ENCODE results near the gene GPC5.

DNA sequence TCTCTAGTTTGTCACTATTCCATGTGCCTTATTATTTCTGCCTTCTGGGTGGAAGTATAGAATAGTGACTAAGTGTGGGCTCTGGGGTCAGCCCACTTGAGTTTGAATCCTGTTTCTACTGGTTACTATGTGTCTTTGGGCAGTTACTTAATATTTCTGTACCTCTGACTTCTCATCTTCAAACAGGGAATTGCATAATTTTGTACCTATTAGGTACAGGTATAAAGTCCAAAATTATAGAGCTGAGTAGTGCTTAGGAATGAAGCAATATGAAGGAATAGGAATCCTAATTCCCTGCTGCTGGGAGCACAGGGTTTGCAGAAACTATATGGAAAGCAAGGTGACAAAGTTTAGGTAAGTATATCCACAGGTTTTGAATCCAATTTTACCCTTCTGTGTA, 564.5 kb downstream of the GPC5 start:
- TF ChIP-seq ZBTB21 (tag by site-specific recombination; IDR thresholded peaks at IDR 0.05) (no peak), ZNF138 (tag by site-specific recombination; IDR thresholded peaks at IDR 0.05; ENCODE audit: borderline replicate concordance) (no peak), SP2 (tag by site-specific recombination; IDR thresholded peaks at IDR 0.05) (no peak), ZNF792 (tag by site-specific recombination; IDR thresholded peaks at IDR 0.05) (no peak), ZNF18 (tag by site-specific recombination; IDR thresholded peaks at IDR 0.05) (no peak), WT1 (tag by site-specific recombination; IDR thresholded peaks at IDR 0.05) (no peak), ZBTB26 (tag by site-specific recombination; optimal IDR thresholded peaks at IDR 0.05) (no peak), CTCF (tag by site-specific recombination; IDR thresholded peaks at IDR 0.05) (no peak), ZBTB10 (tag by site-specific recombination; IDR thresholded peaks at IDR 0.05) (no peak)
- TF ChIP-seq, protein P1, sequence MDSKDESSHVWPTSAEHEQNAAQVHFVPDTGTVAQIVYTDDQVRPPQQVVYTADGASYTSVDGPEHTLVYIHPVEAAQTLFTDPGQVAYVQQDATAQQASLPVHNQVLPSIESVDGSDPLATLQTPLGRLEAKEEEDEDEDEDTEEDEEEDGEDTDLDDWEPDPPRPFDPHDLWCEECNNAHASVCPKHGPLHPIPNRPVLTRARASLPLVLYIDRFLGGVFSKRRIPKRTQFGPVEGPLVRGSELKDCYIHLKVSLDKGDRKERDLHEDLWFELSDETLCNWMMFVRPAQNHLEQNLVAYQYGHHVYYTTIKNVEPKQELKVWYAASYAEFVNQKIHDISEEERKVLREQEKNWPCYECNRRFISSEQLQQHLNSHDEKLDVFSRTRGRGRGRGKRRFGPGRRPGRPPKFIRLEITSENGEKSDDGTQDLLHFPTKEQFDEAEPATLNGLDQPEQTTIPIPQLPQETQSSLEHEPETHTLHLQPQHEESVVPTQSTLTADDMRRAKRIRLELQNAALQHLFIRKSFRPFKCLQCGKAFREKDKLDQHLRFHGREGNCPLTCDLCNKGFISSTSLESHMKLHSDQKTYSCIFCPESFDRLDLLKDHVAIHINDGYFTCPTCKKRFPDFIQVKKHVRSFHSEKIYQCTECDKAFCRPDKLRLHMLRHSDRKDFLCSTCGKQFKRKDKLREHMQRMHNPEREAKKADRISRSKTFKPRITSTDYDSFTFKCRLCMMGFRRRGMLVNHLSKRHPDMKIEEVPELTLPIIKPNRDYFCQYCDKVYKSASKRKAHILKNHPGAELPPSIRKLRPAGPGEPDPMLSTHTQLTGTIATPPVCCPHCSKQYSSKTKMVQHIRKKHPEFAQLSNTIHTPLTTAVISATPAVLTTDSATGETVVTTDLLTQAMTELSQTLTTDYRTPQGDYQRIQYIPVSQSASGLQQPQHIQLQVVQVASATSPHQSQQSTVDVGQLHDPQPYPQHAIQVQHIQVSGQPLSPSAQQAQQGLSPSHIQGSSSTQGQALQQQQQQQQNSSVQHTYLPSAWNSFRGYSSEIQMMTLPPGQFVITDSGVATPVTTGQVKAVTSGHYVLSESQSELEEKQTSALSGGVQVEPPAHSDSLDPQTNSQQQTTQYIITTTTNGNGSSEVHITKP (tag by site-specific recombination; IDR thresholded peaks at IDR 0.05), result no peak
- TF ChIP-seq, protein P2, sequence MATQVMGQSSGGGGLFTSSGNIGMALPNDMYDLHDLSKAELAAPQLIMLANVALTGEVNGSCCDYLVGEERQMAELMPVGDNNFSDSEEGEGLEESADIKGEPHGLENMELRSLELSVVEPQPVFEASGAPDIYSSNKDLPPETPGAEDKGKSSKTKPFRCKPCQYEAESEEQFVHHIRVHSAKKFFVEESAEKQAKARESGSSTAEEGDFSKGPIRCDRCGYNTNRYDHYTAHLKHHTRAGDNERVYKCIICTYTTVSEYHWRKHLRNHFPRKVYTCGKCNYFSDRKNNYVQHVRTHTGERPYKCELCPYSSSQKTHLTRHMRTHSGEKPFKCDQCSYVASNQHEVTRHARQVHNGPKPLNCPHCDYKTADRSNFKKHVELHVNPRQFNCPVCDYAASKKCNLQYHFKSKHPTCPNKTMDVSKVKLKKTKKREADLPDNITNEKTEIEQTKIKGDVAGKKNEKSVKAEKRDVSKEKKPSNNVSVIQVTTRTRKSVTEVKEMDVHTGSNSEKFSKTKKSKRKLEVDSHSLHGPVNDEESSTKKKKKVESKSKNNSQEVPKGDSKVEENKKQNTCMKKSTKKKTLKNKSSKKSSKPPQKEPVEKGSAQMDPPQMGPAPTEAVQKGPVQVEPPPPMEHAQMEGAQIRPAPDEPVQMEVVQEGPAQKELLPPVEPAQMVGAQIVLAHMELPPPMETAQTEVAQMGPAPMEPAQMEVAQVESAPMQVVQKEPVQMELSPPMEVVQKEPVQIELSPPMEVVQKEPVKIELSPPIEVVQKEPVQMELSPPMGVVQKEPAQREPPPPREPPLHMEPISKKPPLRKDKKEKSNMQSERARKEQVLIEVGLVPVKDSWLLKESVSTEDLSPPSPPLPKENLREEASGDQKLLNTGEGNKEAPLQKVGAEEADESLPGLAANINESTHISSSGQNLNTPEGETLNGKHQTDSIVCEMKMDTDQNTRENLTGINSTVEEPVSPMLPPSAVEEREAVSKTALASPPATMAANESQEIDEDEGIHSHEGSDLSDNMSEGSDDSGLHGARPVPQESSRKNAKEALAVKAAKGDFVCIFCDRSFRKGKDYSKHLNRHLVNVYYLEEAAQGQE (tag by site-specific recombination; IDR thresholded peaks at IDR 0.05), result no peak
- TF ChIP-seq, protein P3, sequence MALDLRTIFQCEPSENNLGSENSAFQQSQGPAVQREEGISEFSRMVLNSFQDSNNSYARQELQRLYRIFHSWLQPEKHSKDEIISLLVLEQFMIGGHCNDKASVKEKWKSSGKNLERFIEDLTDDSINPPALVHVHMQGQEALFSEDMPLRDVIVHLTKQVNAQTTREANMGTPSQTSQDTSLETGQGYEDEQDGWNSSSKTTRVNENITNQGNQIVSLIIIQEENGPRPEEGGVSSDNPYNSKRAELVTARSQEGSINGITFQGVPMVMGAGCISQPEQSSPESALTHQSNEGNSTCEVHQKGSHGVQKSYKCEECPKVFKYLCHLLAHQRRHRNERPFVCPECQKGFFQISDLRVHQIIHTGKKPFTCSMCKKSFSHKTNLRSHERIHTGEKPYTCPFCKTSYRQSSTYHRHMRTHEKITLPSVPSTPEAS (tag by site-specific recombination; IDR thresholded peaks at IDR 0.05), result no peak

Measured in HEK293 (cell line).